GM15510 (cell line): ENCODE data around the gene ARL6IP5.

Experiments
- POLR2A ChIP-seq: IDR thresholded peaks from 3 replicates; pipeline ENCODE4 v1.6.1; 2011; ENCODE audit warnings: borderline replicate concordance; ENCODE audit not compliant: insufficient read length; ENCODE audit errors: extremely low read depth

Gene ARL6IP5

GRCh38 chr3:69080233-69080920, 4.4 kb upstream of the ARL6IP5 start, which contains the start of gene UBA3:
TSS of gene UBA3 (minus strand) at chr3:69080365. CDS start at chr3:69080353, 12 bp downstream.
- peak; percentile 91 for TF ChIP-seq POLR2A

GRCh38 chr3:69081583-69082262, 3.0 kb upstream of the ARL6IP5 start:
- TF ChIP-seq POLR2A, result no peak

- TF ChIP-seq POLR2A, result no peak
These were observed 2.4 kb upstream of the ARL6IP5 start for GRCh38 chr3:69082361-69082760.

GRCh38 chr3:69082805-69083204, 1.9 kb upstream of the ARL6IP5 start:
- TF ChIP-seq POLR2A, result peak; percentile 28

GRCh38 chr3:69085168-69085832, 563 bp downstream of the ARL6IP5 start:
- no peak for TF ChIP-seq POLR2A

GRCh38 chr3:69085833-69086722, 1.3 kb downstream of the ARL6IP5 start:
- TF ChIP-seq POLR2A, result no peak

GRCh38 chr3:69087030-69087791, 2.5 kb downstream of the ARL6IP5 start:
- no peak for TF ChIP-seq POLR2A

GRCh38 chr3:69088063-69088462, 3.3 kb downstream of the ARL6IP5 start:
- TF ChIP-seq POLR2A, result no peak

GRCh38 chr3:69090021-69090420, 5.3 kb downstream of the ARL6IP5 start:
- TF ChIP-seq POLR2A, result no peak

- TF ChIP-seq POLR2A, result no peak
These were observed 6.8 kb downstream of the ARL6IP5 start for GRCh38 chr3:69091389-69092029.

- no peak for TF ChIP-seq POLR2A
These were observed 7.3 kb downstream of the ARL6IP5 start for GRCh38 chr3:69092030-69092516.

- no peak for TF ChIP-seq POLR2A
These were observed 9.9 kb downstream of the ARL6IP5 start for GRCh38 chr3:69094467-69095205.

- no peak for TF ChIP-seq POLR2A
These were observed 10.9 kb downstream of the ARL6IP5 start for GRCh38 chr3:69095636-69096035.
